ENCODE measurements around the gene USP48. TPM values are rescaled to one million over a fixed set of nuclear protein-coding genes. Genes with fewer than 3 reads are reported as not detected.
"Not testable (repeated sequence)": the region's sequence is repeated elsewhere in the genome, so short reads cannot be mapped to it uniquely, and the experiment has no call there.

The USP48 gene
- total RNA-seq, 2 donors from 2014 or later, result 36.2 to 47.5 TPM

GRCh38 chr1:21795075-21795474 lies 12.1 kb upstream of the USP48 start:
- H3K9me3 ChIP-seq, result no peaks in the 10 kb centered on the region
- DNase-seq (ENCODE audit: low spot score), result no peak
- H3K36me3 ChIP-seq, result no peaks in the 10 kb centered on the region
- no peaks in the 10 kb centered on the region for H3K27me3 ChIP-seq (replicated peaks; ENCODE audit: insufficient read depth)
- H3K4me1 ChIP-seq (replicated peaks), result no peaks in the 10 kb centered on the region
- no peak overlapping the region for H3K27ac ChIP-seq
- intact Hi-C loops (cut with DNase I), result no loop called here
- WGBS, result 88% methylated on average over 6 of the region's 6 CpGs
- no peak for TF ChIP-seq POLR2AphosphoS5 (IDR thresholded peaks at IDR 0.05)
- TF ChIP-seq CTCF (IDR thresholded peaks at IDR 0.05), result no peak
- TF ChIP-seq POLR2A (IDR thresholded peaks at IDR 0.05), result no peak
- H3K4me3 ChIP-seq, result no peak overlapping the region

- intact Hi-C loops (cut with DNase I), result no loop called here
- WGBS, result 84% methylated on average over 2 of the region's 2 CpGs
- Histone ChIP-seq H3K4me3 (no peak overlapping the region), H3K36me3 (no peaks in the 10 kb centered on the region), H3K27me3 (replicated peaks; ENCODE audit: insufficient read depth) (no peaks in the 10 kb centered on the region), H3K27ac (no peak overlapping the region), H3K9me3 (no peaks in the 10 kb centered on the region), H3K4me1 (replicated peaks) (no peaks in the 10 kb centered on the region)
- TF ChIP-seq POLR2AphosphoS5 (IDR thresholded peaks at IDR 0.05), result no peak
- TF ChIP-seq CTCF (IDR thresholded peaks at IDR 0.05), result no peak
- no peak for TF ChIP-seq POLR2A (IDR thresholded peaks at IDR 0.05)
- no peak for DNase-seq (ENCODE audit: low spot score)
Observed at GRCh38 chr1:21794656-21795055, 11.7 kb upstream of the USP48 start.

GRCh38 chr1:21793104-21793503 lies 10.2 kb upstream of the USP48 start:
- intact Hi-C loops (cut with DNase I), result no loop called here
- Histone ChIP-seq H3K4me3 (no peak overlapping the region), H3K9me3 (no peaks in the 10 kb centered on the region), H3K36me3 (no peaks in the 10 kb centered on the region), H3K27ac (no peak overlapping the region), H3K4me1 (replicated peaks) (no peaks in the 10 kb centered on the region), H3K27me3 (replicated peaks; ENCODE audit: insufficient read depth) (no peaks in the 10 kb centered on the region)
- WGBS, result 96% methylated on average over 2 of the region's 2 CpGs
- no peak for DNase-seq (ENCODE audit: low spot score)
- no peak for TF ChIP-seq CTCF (IDR thresholded peaks at IDR 0.05)
- TF ChIP-seq POLR2AphosphoS5 (IDR thresholded peaks at IDR 0.05), result no peak
- TF ChIP-seq POLR2A (IDR thresholded peaks at IDR 0.05), result no peak

- Histone ChIP-seq H3K36me3 (no peaks in the 10 kb centered on the region), H3K27ac (peak overlapping the region in 1 of 2 donors; percentile 80), H3K4me1 (replicated peaks) (peaks cover under 1% of the 10 kb centered on the region), H3K4me3 (no peak overlapping the region), H3K9me3 (no peaks in the 10 kb centered on the region), H3K27me3 (replicated peaks; ENCODE audit: insufficient read depth) (no peaks in the 10 kb centered on the region)
- TF ChIP-seq CTCF (IDR thresholded peaks at IDR 0.05), result no peak
- TF ChIP-seq POLR2AphosphoS5 (IDR thresholded peaks at IDR 0.05), result no peak
- TF ChIP-seq POLR2A (IDR thresholded peaks at IDR 0.05), result no peak
- 62% methylated on average over 2 of the region's 2 CpGs for WGBS
- no peak for DNase-seq (ENCODE audit: low spot score)
- intact Hi-C loops (cut with DNase I), result no loop called here
Observed at GRCh38 chr1:21786640-21787039, 3.7 kb upstream of the USP48 start.

- intact Hi-C loops (cut with DNase I); H3K27ac ChIP-seq: not testable (repeated sequence)
Observed at GRCh38 chr1:21785764-21786163, 2.8 kb upstream of the USP48 start.

More at GRCh38 chr1:21785764-21786163, 2.8 kb upstream of the USP48 start:
- not testable (repeated sequence) for DNase-seq (ENCODE audit: low spot score); H3K27me3 ChIP-seq (replicated peaks; ENCODE audit: insufficient read depth); H3K4me3 ChIP-seq; H3K36me3 ChIP-seq; H3K4me1 ChIP-seq (replicated peaks); H3K9me3 ChIP-seq
- WGBS, result 91% methylated on average over 9 of the region's 9 CpGs

All from prostate gland (tissue), 2 donors.